ENCODE results near the gene PATZ1.

DNA sequence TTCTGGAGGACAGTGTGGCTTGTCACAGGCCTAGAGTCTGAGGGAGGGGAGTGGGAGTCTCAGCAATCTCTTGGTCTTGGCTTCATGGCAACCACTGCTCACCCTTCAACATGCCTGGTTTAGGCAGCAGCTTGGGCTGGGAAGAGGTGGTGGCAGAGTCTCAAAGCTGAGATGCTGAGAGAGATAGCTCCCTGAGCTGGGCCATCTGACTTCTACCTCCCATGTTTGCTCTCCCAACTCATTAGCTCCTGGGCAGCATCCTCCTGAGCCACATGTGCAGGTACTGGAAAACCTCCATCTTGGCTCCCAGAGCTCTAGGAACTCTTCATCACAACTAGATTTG, 66.8 kb downstream of the PATZ1 start:
- TF ChIP-seq POLR2A (IDR thresholded peaks at IDR 0.05; ENCODE audit: low read length) (no peak), GATA1 (IDR thresholded peaks at IDR 0.05; ENCODE audit: low read depth, low read length) (no peak)

Data from erythroblast (primary cell).